OCI-LY7 (cell line): ENCODE results near the gene ANO6. TPM values are rescaled to one million over a fixed set of nuclear protein-coding genes. Genes with fewer than 3 reads are reported as not detected.

ENCODE experiments used
- BruUV-seq: library from RNA; stranded (reverse); fragments of 400-500 nt; replicated peaks from 2 replicates; lab custom pipeline; 2021; lab: Mats Ljungman, UMichigan
- CTCF ChIA-PET: fragments of 300-600 bp; sonication (Branson Sonifier 250); formaldehyde crosslinking; loops from one replicate; lab custom pipeline; 2022; ENCODE audit warnings: antibody characterized with exemption; ENCODE audit not compliant: unreplicated experiment; lab: Charles Lee
- POLR2A ChIA-PET: fragments of 300-600 bp; sonication (Branson Sonifier 250); formaldehyde crosslinking; loops from one replicate; lab custom pipeline; 2022; ENCODE audit warnings: antibody characterized with exemption; lab: Charles Lee
- DNase-seq: peaks from one replicate; pipeline ENCODE4 v3.0.0-alpha.2; 2015; ENCODE audit warnings: low spot score
- H2AFZ ChIP-seq: fragments of 200-600 bp; sonication (generic), shearing (Covaris generic); 2 replicates; pipeline ENCODE4 v1.6.1; 2014; ENCODE audit warnings: mild to moderate bottlenecking, antibody characterized with exemption, low read length, moderate library complexity
- H3K27ac ChIP-seq: fragments of 200-600 bp; sonication (generic); 2 replicates; pipeline ENCODE4 v1.5.1; 2014; ENCODE audit warnings: mixed run types, low read depth, mild to moderate bottlenecking, moderate library complexity, low read length, inconsistent platforms; ENCODE audit not compliant: poor library complexity, severe bottlenecking
- H3K36me3 ChIP-seq: fragments of 200-600 bp; sonication (generic); 2 replicates; pipeline ENCODE4 v1.6.1; 2014; ENCODE audit warnings: mild to moderate bottlenecking, antibody characterized with exemption, low read length, moderate library complexity, mixed read lengths; ENCODE audit not compliant: insufficient read depth
- H3K4me1 ChIP-seq: fragments of 200-600 bp; sonication (generic); 2 replicates; pipeline ENCODE4 v1.5.1; 2014; ENCODE audit warnings: mild to moderate bottlenecking, low read length; ENCODE audit not compliant: insufficient read depth, poor library complexity, severe bottlenecking
- H3K4me2 ChIP-seq: fragments of 200-600 bp; sonication (generic); 2 replicates; pipeline ENCODE4 v1.6.1; 2014; ENCODE audit warnings: mild to moderate bottlenecking, low read length
- H3K4me3 ChIP-seq: fragments of 200-600 bp; sonication (generic); 2 replicates; pipeline ENCODE4 v1.5.1; 2014; ENCODE audit warnings: mild to moderate bottlenecking, low read depth, low read length; ENCODE audit not compliant: poor library complexity, severe bottlenecking
- H3K79me2 ChIP-seq: fragments of 200-600 bp; sonication (generic); 2 replicates; pipeline ENCODE4 v1.6.1; 2016; ENCODE audit warnings: low read depth, mild to moderate bottlenecking, low read length, moderate library complexity, mixed read lengths; ENCODE audit not compliant: insufficient read depth
- H3K9me2 ChIP-seq: fragments of 200-600 bp; sonication (generic); 2 replicates; pipeline ENCODE4 v1.6.1; 2016; ENCODE audit warnings: mild to moderate bottlenecking, low read length, mixed read lengths; ENCODE audit not compliant: insufficient read depth
- H3K9me3 ChIP-seq: fragments of 200-600 bp; sonication (generic); 2 replicates; pipeline ENCODE4 v1.6.1; 2014; ENCODE audit warnings: mild to moderate bottlenecking, mixed run types, low read length, mixed read lengths
- H4K20me1 ChIP-seq: fragments of 200-600 bp; sonication (generic); 2 replicates; pipeline ENCODE4 v1.6.1; 2014; ENCODE audit warnings: mild to moderate bottlenecking, antibody characterized with exemption, low read length, moderate library complexity, mixed read lengths; ENCODE audit not compliant: insufficient read depth
- CTCF ChIP-seq: fragments of 200-600 bp; sonication (generic); conservative IDR thresholded peaks from 2 replicates; pipeline ENCODE4 v1.5.1; 2014; ENCODE audit warnings: mild to moderate bottlenecking, antibody characterized with exemption, low read length, moderate library complexity, mixed read lengths
- EZH2phosphoT487 ChIP-seq: fragments of 200-600 bp; sonication (generic); IDR thresholded peaks from 2 replicates; pipeline ENCODE4 v1.6.1; 2018; ENCODE audit warnings: low read depth, borderline replicate concordance, mild to moderate bottlenecking, mixed run types, antibody characterized with exemption, low read length, moderate library complexity, mixed read lengths
- intact Hi-C: fragments of 100-400 bp; cut with micrococcal nuclease; formaldehyde crosslinking; loops from one replicate; pipeline ENCODE4 v1.10.0; 2022; ENCODE audit not compliant: unreplicated experiment
- total RNA-seq, 2 experiments: library from RNA; depleted of rRNA in 1 of 2; stranded (reverse); fragments of >200 nt in 1 of 2; shearing (Covaris generic) in 1 of 2; gene quantifications; 2 replicates each; pipeline ENCODE4 v1.2.3, GENCODE V29; 2014 to 2022

ANO6 gene
- total RNA-seq, 2 experiments from 2014 or later: 15.0 to 17.7 TPM

GRCh38 chr12:45205165-45205825 lies 10.6 kb upstream of the ANO6 start:
- H3K9me3 ChIP-seq: no peaks in the 10 kb centered on the region
- peaks cover 8% of the 10 kb centered on the region for H3K4me1 ChIP-seq
- H4K20me1 ChIP-seq: no peaks in the 10 kb centered on the region
- no peak overlapping the region for H2AFZ ChIP-seq
- no peaks in the 10 kb centered on the region for H3K9me2 ChIP-seq
- TF ChIP-seq EZH2phosphoT487 (no peak), CTCF (no peak)
- H3K27ac ChIP-seq: no peak overlapping the region
- H3K36me3 ChIP-seq: no peaks in the 10 kb centered on the region
- H3K4me3 ChIP-seq: no peak overlapping the region
- ChIA-PET CTCF (no interaction called here), POLR2A (interaction anchor here (0.6 to 0.9 kb wide), 3 partner anchors 10 to 29 kb away, joined by 3 to 5 read pairs (median 3); partner anchors contain the start of gene ANO6)
- no TSS peak for BruUV-seq
- intact Hi-C loops: no loop called here
- DNase-seq: peak; percentile 37
- H3K79me2 ChIP-seq: no peaks in the 10 kb centered on the region
- H3K4me2 ChIP-seq: peak overlapping the region; percentile 34; the same call in 1 of the 2 replicates

GRCh38 chr12:45208604-45209487 lies 7.0 kb upstream of the ANO6 start:
- Histone ChIP-seq H3K4me1 (peaks cover 8% of the 10 kb centered on the region), H3K9me2 (no peaks in the 10 kb centered on the region), H2AFZ (no peak overlapping the region), H4K20me1 (no peaks in the 10 kb centered on the region), H3K4me2 (no peak overlapping the region), H3K36me3 (no peaks in the 10 kb centered on the region), H3K79me2 (no peaks in the 10 kb centered on the region), H3K4me3 (no peak overlapping the region), H3K27ac (no peak overlapping the region), H3K9me3 (no peaks in the 10 kb centered on the region)
- no TSS peak for BruUV-seq
- ChIA-PET POLR2A (interaction anchor here (2.1 kb wide), 1 partner anchor 24 kb away, joined by 4 read pairs; no protein-coding TSS in a partner anchor), CTCF (no interaction called here)
- no peak for TF ChIP-seq CTCF
- TF ChIP-seq EZH2phosphoT487: no peak
- DNase-seq: no peak
- intact Hi-C loops: no loop called here
